Osteocyte (in vitro differentiated cells): ENCODE data around the gene LUZP4. TPM values are rescaled to one million over a fixed set of nuclear protein-coding genes. Genes with fewer than 3 reads are reported as not detected.
A peak's percentile ranks its signal among the peaks of the same experiment; 100 is the strongest.

Experiments used
- DNase-seq: peaks from one replicate; pipeline ENCODE4 v3.0.0; 2021; ENCODE audit warnings: mixed read lengths; ENCODE audit not compliant: unreplicated experiment; ENCODE audit errors: extremely low spot score
- H3K27ac Mint-ChIP-seq: one replicate; pipeline ENCODE4 v1.8.0; 2021; ENCODE audit warnings: mild to moderate bottlenecking, mixed read lengths; ENCODE audit not compliant: unreplicated experiment
- H3K27me3 Mint-ChIP-seq: one replicate; pipeline ENCODE4 v1.8.0; 2021; ENCODE audit warnings: mixed read lengths; ENCODE audit not compliant: unreplicated experiment
- H3K36me3 Mint-ChIP-seq: one replicate; pipeline ENCODE4 v1.8.0; 2021; ENCODE audit warnings: mixed read lengths; ENCODE audit not compliant: unreplicated experiment
- H3K4me1 Mint-ChIP-seq: one replicate; pipeline ENCODE4 v1.8.0; 2021; ENCODE audit warnings: mixed read lengths; ENCODE audit not compliant: unreplicated experiment
- H3K4me3 Mint-ChIP-seq: one replicate; pipeline ENCODE4 v1.8.0; 2021; ENCODE audit warnings: mild to moderate bottlenecking, moderate library complexity, mixed read lengths; ENCODE audit not compliant: unreplicated experiment
- H3K9me3 Mint-ChIP-seq: one replicate; pipeline ENCODE4 v1.8.0; 2021; ENCODE audit warnings: mixed read lengths; ENCODE audit not compliant: unreplicated experiment
- total RNA-seq: library from RNA; stranded (reverse); gene quantifications from 2 replicates; pipeline ENCODE4 v1.2.1, GENCODE V29; 2021
- TF ChIP-seq, protein P1 (sequence below): fragments of 200-600 bp; sonication (generic); IDR thresholded peaks from 2 replicates; pipeline ENCODE4 v1.5.0; 2021; ENCODE audit warnings: antibody characterized with exemption, mild to moderate bottlenecking, moderate library complexity

Gene LUZP4
- total RNA-seq, 1 donor from 2014 or later = not detected

DNA sequence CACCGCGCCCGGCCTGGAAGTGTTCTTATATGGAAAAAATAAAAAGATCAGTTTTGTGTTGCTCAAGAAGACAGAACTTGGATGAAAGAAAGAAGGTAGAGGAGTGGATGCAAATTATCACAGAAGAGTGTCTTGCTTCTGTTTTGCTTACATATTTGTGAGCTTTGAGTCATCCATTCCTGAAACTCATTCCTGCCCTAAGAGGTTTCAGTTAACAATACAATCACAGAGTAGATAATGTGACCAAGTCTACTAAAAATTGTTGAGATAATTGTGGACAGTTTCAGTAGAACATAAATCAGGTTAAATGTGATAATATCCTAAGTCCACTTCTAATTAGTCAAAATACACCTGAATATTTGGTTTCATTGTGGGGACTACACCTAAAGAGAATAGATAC is 29.2 kb upstream of the LUZP4 start:
- H3K27ac Mint-ChIP-seq = no peak overlapping the region
- no peak for DNase-seq
- no peaks in the 10 kb centered on the region for H3K9me3 Mint-ChIP-seq
- no peaks in the 10 kb centered on the region for H3K36me3 Mint-ChIP-seq
- no peaks in the 10 kb centered on the region for H3K4me1 Mint-ChIP-seq
- H3K27me3 Mint-ChIP-seq = peaks cover 41% of the 10 kb centered on the region
- TF ChIP-seq, protein P1, sequence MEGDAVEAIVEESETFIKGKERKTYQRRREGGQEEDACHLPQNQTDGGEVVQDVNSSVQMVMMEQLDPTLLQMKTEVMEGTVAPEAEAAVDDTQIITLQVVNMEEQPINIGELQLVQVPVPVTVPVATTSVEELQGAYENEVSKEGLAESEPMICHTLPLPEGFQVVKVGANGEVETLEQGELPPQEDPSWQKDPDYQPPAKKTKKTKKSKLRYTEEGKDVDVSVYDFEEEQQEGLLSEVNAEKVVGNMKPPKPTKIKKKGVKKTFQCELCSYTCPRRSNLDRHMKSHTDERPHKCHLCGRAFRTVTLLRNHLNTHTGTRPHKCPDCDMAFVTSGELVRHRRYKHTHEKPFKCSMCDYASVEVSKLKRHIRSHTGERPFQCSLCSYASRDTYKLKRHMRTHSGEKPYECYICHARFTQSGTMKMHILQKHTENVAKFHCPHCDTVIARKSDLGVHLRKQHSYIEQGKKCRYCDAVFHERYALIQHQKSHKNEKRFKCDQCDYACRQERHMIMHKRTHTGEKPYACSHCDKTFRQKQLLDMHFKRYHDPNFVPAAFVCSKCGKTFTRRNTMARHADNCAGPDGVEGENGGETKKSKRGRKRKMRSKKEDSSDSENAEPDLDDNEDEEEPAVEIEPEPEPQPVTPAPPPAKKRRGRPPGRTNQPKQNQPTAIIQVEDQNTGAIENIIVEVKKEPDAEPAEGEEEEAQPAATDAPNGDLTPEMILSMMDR = no peak
- H3K4me3 Mint-ChIP-seq = no peak overlapping the region

DNA sequence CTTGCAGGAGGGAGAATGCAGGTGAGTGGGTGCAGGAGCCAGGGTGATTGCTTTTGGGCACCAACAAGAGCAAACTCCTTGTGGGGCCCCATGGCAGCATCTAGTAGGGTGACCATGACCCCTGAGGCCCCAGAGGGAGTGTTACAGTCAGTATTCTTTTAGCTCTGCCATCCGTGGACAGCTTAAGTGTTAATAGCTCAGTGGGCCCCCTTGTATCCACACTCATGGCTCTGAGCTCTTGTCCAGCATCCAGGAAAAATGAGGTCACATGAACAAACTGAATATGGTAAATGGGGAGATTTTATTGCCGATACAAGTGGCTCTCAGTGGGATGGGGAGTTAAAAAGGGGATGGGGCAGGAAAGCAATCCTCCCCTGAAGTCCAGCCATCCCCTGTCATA is 28.4 kb upstream of the LUZP4 start:
- no peak overlapping the region for H3K27ac Mint-ChIP-seq
- no peaks in the 10 kb centered on the region for H3K36me3 Mint-ChIP-seq
- no peak for DNase-seq
- H3K27me3 Mint-ChIP-seq = peaks cover 45% of the 10 kb centered on the region
- H3K4me3 Mint-ChIP-seq = no peak overlapping the region
- no peaks in the 10 kb centered on the region for H3K4me1 Mint-ChIP-seq
- no peaks in the 10 kb centered on the region for H3K9me3 Mint-ChIP-seq
- TF ChIP-seq, protein P1 = no peak

DNA sequence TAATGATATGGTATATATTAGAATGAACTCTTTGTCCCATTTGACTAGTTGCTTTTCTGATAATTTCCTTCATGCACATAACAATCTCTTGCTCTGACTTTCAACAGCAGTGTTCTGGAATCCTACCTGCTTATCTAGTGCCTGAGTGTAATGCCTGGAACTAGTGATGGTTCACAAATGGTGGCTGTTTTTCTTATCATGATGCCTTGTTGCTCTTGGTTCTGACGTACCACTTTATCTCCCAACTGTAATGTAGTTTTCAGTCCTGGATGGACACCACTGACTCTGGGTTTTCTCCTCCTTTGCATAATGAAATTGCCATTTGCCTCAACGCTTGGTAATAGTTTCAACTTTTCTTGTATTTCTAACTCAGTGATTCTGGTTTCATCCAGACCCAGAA is 25.5 kb upstream of the LUZP4 start:
- TF ChIP-seq, protein P1 = no peak
- no peak overlapping the region for H3K27ac Mint-ChIP-seq
- H3K9me3 Mint-ChIP-seq = no peaks in the 10 kb centered on the region
- DNase-seq = no peak
- peaks cover 42% of the 10 kb centered on the region for H3K27me3 Mint-ChIP-seq
- no peak overlapping the region for H3K4me3 Mint-ChIP-seq
- no peaks in the 10 kb centered on the region for H3K36me3 Mint-ChIP-seq
- no peaks in the 10 kb centered on the region for H3K4me1 Mint-ChIP-seq

DNA sequence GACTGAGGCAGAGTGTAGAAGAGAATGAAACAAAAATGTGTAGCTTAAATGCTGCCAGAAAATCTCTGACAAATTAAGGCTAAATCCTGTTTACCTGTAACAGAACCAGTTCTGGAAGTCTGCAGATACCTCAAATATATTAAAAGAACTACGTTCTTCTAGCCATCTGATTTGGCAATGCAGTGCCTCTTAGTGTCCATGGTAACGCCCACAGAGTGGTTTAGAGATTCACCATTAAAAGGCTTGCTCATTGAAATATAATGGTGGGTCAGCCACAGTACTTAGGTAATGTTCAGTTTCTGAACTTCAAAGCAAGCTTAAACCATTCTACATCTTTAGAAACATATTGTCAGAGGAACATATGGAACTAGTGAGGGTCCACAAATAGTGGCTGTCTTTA is 23.2 kb upstream of the LUZP4 start:
- peaks cover 43% of the 10 kb centered on the region for H3K27me3 Mint-ChIP-seq
- DNase-seq = no peak
- no peaks in the 10 kb centered on the region for H3K36me3 Mint-ChIP-seq
- TF ChIP-seq, protein P1 = no peak
- H3K27ac Mint-ChIP-seq = no peak overlapping the region
- H3K4me1 Mint-ChIP-seq = no peaks in the 10 kb centered on the region
- no peak overlapping the region for H3K4me3 Mint-ChIP-seq
- H3K9me3 Mint-ChIP-seq = no peaks in the 10 kb centered on the region

DNA sequence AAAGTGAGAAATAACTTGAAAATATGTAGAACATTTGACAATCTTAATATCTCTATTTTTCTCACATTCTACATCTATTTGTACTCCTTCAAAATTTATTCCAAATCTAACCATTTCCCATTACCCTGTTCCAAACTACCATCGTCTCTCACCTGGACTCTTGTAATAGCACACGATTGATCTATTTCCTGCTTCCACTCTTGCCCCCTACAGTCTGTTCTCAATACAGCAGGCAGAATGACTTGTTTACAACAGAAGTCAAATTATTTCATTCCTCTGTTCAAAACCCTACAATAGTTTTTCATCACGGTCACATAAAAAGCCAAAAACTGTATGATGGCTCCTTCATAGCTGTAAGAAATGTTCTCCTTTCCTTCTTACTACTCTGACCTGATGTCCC is 21.1 kb upstream of the LUZP4 start:
- no peak for DNase-seq
- H3K27me3 Mint-ChIP-seq = peaks cover 44% of the 10 kb centered on the region
- H3K4me1 Mint-ChIP-seq = no peaks in the 10 kb centered on the region
- no peaks in the 10 kb centered on the region for H3K9me3 Mint-ChIP-seq
- H3K4me3 Mint-ChIP-seq = no peak overlapping the region
- H3K36me3 Mint-ChIP-seq = no peaks in the 10 kb centered on the region
- TF ChIP-seq, protein P1 = peak; percentile 34
- no peak overlapping the region for H3K27ac Mint-ChIP-seq
